Upper lobe of left lung (tissue), 4 donors: ENCODE results near the gene C7.

Experiments
- EP300 ChIP-seq, 4 donors: sonication (generic); formaldehyde crosslinking; IDR thresholded peaks; one replicate each; pipeline ENCODE4 v1.5.1; 2017; ENCODE audit warnings: antibody characterized with exemption in 4 of 4, control low read depth in 2 of 4
- POLR2A ChIP-seq, 4 donors: fragments of 450-650 bp; IDR thresholded peaks; one replicate each; pipeline ENCODE4 v1.5.1; 2016 to 2017; ENCODE audit warnings: antibody characterized with exemption in 4 of 4, mild to moderate bottlenecking in 2 of 4
- POLR2AphosphoS5 ChIP-seq, 2 donors: sonication (generic); formaldehyde crosslinking; IDR thresholded peaks; one replicate each; pipeline ENCODE4 v1.5.1; 2017; ENCODE audit warnings: antibody characterized with exemption in 2 of 2
- TF ChIP-seq, protein P1 (sequence below), 6 experiments: fragments of 450-650 bp in 4 of 6; fragments of 200-600 bp in 2 of 6; sonication (generic) in 2 of 6; IDR thresholded peaks; one replicate each; pipeline ENCODE4 v1.5.1; 2016 to 2019; ENCODE audit warnings: antibody characterized with exemption in 6 of 6

- TF ChIP-seq POLR2AphosphoS5 (IDR thresholded peaks at IDR 0.05): peak in 1 of 2 donors; percentile 6
- TF ChIP-seq POLR2A (IDR thresholded peaks at IDR 0.05): no peak
- TF ChIP-seq, protein P1, sequence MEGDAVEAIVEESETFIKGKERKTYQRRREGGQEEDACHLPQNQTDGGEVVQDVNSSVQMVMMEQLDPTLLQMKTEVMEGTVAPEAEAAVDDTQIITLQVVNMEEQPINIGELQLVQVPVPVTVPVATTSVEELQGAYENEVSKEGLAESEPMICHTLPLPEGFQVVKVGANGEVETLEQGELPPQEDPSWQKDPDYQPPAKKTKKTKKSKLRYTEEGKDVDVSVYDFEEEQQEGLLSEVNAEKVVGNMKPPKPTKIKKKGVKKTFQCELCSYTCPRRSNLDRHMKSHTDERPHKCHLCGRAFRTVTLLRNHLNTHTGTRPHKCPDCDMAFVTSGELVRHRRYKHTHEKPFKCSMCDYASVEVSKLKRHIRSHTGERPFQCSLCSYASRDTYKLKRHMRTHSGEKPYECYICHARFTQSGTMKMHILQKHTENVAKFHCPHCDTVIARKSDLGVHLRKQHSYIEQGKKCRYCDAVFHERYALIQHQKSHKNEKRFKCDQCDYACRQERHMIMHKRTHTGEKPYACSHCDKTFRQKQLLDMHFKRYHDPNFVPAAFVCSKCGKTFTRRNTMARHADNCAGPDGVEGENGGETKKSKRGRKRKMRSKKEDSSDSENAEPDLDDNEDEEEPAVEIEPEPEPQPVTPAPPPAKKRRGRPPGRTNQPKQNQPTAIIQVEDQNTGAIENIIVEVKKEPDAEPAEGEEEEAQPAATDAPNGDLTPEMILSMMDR (IDR thresholded peaks at IDR 0.05): no peak
- no peak for TF ChIP-seq EP300 (IDR thresholded peaks at IDR 0.05)
Measured at GRCh38 chr5:40911266-40911665, 2.0 kb downstream of the C7 start.
